Immature natural killer cell (primary cell): ENCODE data around the gene BUD31. TPM values are rescaled to one million over a fixed set of nuclear protein-coding genes. Genes with fewer than 3 reads are reported as not detected.

Experiments used
- DNase-seq, 3 donors: peaks; one replicate each; pipeline ENCODE4 v3.0.0; 2022; ENCODE audit warnings: mixed read lengths in 1 of 3
- H3K27ac Mint-ChIP-seq, 6 donors: one replicate each; pipeline ENCODE4 v1.8.0; 2020; ENCODE audit warnings: mixed read lengths in 6 of 6, mild to moderate bottlenecking in 5 of 6, inconsistent platforms in 4 of 6, moderate library complexity in 3 of 6
- H3K27me3 Mint-ChIP-seq, 3 donors: one replicate each; pipeline ENCODE4 v1.8.0; 2020 to 2021; ENCODE audit warnings: low read depth in 3 of 3, mild to moderate bottlenecking in 3 of 3, mixed read lengths in 3 of 3, moderate library complexity in 3 of 3, inconsistent platforms in 1 of 3
- H3K36me3 Mint-ChIP-seq, 3 donors: one replicate each; pipeline ENCODE4 v1.8.0; 2020; ENCODE audit warnings: mixed read lengths in 3 of 3, inconsistent platforms in 2 of 3, mild to moderate bottlenecking in 2 of 3
- H3K4me1 Mint-ChIP-seq, 2 donors: one replicate each; pipeline ENCODE4 v1.8.0; 2020; ENCODE audit warnings: inconsistent platforms in 2 of 2, mild to moderate bottlenecking in 2 of 2, mixed read lengths in 2 of 2, moderate library complexity in 1 of 2
- H3K4me3 Mint-ChIP-seq, 5 donors: one replicate each; pipeline ENCODE4 v1.8.0; 2020; ENCODE audit warnings: mild to moderate bottlenecking in 5 of 5, mixed read lengths in 5 of 5, inconsistent platforms in 3 of 5, moderate library complexity in 3 of 5
- H3K9me3 Mint-ChIP-seq, 6 donors: one replicate each; pipeline ENCODE4 v1.8.0; 2020; ENCODE audit warnings: mild to moderate bottlenecking in 6 of 6, mixed read lengths in 6 of 6, inconsistent platforms in 4 of 6, moderate library complexity in 3 of 6
- polyA plus RNA-seq, 3 donors: library from polyadenylated mRNA; unstranded; fragments of 300-500 nt; fragmentation: Illumina TruSeq; gene quantifications; one replicate each; pipeline ENCODE4 v1.2.3, GENCODE V29; 2021

The BUD31 gene
- polyA plus RNA-seq, 3 donors from 2014 or later = 265 to 362 (median 279) TPM

DNA sequence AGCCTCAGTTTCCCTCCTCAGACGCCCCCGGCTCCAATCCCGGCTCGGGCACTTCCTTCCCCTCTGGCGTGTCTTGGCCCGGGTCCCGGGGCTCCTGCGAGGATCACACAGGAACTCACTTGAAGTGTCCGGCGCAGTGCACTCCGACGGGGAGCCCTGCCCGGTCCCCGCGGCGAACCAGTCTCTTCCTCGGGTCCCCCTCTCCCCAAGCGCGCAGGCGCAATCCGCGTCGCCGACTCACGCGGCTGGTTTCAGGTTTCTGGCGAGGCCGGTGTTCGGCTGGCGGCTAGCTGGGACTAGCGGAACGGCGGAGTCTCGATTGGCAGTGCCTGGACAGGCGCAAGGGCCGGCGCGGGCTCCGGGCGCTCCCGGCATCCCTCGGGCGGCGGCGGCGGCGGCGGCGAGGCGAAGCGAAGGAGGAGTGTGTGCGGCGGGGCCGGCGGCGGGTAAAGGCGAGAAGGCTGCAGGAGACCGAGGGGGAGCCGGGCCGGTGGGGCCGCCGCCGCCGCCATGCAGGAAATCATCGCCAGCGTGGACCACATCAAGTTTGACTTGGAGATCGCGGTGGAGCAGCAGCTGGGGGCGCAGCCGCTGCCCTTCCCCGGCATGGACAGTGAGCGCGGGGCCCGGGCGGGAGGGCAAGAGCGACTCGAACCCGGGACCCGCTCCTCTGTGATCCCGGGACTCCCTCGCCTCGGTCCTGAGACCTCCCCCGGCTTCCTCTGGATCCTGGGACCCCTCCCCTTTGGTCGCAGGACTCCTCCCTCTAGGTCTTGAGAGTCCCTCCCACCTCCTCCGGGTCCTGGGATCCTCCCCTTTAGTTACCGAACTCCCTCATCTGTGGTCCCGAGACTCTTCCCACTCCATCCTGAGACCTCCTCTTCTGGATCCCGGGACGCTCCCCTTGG is 30.1 kb downstream of the BUD31 start, which contains the start of the genes CPSF4 and PTCD1:
Gene CPSF4, plus strand, starts transcription at position 371 of the 908 bp plus-strand sequence. Its CDS starts 140 bp downstream, at position 511.
Gene PTCD1, minus strand, starts transcription at position 226 of the 908 bp plus-strand sequence. CDS start 3,556 bp downstream, outside the sequence.
- Mint-ChIP-seq H3K27ac (peak within 1 kb of the TSS; percentile 85 to 95 (median 92)), H3K4me1 (peaks cover 23 to 43% of the 10 kb centered on the region in 2 donors), H3K36me3 (peaks cover 0 to 7% (median 4%) of the 10 kb centered on the region in 3 donors), H3K9me3 (no peaks in the 10 kb centered on the region), H3K27me3 (peaks cover 2 to 5% (median 3%) of the 10 kb centered on the region in 3 donors), H3K4me3 (peak within 1 kb of the TSS; percentile 94 to 96 (median 95))
- peak; percentile 90 to 93 (median 90) for DNase-seq

DNA sequence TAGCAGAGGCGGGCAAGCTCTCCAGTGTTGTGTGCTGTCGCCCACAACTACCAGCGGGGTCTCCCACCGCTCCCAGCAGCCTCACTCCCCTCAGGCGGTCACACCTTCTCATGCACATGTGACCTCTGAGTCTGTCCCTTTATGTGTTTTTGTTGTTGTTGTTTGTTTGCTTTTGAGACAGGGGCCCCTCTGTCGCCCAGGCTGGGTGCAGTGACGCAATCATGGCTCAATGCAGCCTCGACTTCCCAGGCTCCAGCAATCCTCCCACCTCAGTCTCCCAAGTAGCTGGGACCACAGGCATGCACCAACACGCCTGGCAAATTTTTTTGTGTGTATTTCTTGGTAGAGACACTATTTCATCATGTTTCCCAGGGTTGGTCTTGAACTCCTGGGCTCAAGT is 31.4 kb downstream of the BUD31 start:
- Mint-ChIP-seq H3K9me3 (no peaks in the 10 kb centered on the region), H3K4me3 (peak overlapping the region; percentile 94 to 96 (median 95)), H3K27ac (peak overlapping the region; percentile 21 to 95 (median 85)), H3K36me3 (peaks cover 0 to 11% (median 4%) of the 10 kb centered on the region in 3 donors), H3K27me3 (peaks cover 2 to 5% (median 3%) of the 10 kb centered on the region in 3 donors), H3K4me1 (peaks cover 23 to 43% of the 10 kb centered on the region in 2 donors)
- no peak for DNase-seq

DNA sequence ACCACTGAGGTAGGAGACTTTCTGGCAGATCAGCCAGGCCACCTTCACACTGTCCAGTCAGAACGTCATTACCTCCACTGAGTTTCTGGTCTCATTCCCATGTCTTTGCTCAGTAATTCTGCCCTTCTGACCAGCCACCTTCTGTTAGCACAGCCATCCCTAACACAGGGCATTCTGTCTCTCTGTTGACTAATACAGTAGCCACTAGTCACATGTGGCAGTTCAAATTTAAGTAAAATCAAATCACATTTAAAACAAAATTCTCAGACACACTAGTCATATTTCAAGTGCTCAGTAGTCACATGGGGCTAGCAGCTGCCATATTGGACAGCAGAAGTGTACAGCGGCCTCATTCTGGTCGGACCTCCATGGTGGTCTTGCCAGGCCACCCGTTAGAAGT is 37.3 kb downstream of the BUD31 start:
- peak overlapping the region in 2 of 6 donors; percentile 62 to 69 for H3K27ac Mint-ChIP-seq
- H3K27me3 Mint-ChIP-seq = peaks cover 0 to 5% (median 0%) of the 10 kb centered on the region in 3 donors
- peaks cover 2 to 14% of the 10 kb centered on the region in 2 donors for H3K4me1 Mint-ChIP-seq
- H3K9me3 Mint-ChIP-seq = peaks cover 0 to 2% (median 0%) of the 10 kb centered on the region in 6 donors
- DNase-seq = no peak
- peaks cover 0 to 19% (median 4%) of the 10 kb centered on the region in 3 donors for H3K36me3 Mint-ChIP-seq
- H3K4me3 Mint-ChIP-seq = no peak overlapping the region

DNA sequence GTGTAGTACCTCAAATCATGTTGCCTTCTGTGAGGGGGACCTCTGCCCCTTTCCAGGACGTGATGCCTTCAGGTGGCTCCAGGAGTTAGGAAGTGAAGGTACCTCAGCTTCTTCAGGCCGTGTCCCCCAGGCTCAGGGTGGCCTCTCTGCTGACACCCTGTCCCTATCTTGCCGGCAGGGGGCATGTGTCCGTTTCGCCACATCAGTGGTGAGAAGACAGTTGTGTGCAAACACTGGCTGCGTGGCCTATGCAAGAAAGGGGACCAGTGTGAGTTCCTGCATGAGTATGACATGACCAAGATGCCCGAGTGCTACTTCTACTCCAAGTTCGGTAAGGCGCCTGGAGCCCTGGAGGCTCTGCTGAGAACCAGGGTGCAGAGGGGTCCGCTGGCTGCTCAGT is 39.2 kb downstream of the BUD31 start:
- peaks cover 0 to 4% of the 10 kb centered on the region in 2 donors for H3K4me1 Mint-ChIP-seq
- peaks cover 0 to 2% (median 0%) of the 10 kb centered on the region in 6 donors for H3K9me3 Mint-ChIP-seq
- H3K27ac Mint-ChIP-seq = no peak overlapping the region

DNA sequence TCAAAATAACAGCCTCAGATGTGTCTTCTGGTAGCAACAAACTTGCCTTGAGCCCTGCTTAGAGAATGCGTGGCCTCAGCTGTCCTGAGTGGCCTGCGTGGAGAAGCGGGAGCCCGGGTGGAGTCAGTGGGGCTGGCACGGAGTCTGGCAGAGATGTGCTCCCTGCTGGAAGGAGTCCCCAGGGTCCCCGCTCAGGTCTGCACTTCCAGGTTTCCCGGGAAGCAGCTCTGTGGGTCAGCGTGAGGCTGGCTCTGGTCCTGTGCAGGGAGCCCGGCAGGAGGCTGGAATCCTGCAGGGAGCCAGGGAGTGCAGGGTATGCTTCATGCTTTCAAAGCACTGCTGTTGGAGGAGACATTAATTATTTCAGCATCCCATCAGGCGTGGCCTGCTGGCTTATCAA is 40.1 kb downstream of the BUD31 start:
- Mint-ChIP-seq H3K36me3 (peaks cover 0 to 14% (median 0%) of the 10 kb centered on the region in 3 donors), H3K27ac (no peak overlapping the region), H3K27me3 (peaks cover 0 to 5% (median 2%) of the 10 kb centered on the region in 3 donors), H3K4me3 (no peak overlapping the region), H3K9me3 (peaks cover 0 to 2% (median 0%) of the 10 kb centered on the region in 6 donors), H3K4me1 (no peaks in the 10 kb centered on the region)
- DNase-seq = no peak

More for the DNA sequence above, 39.2 kb downstream of the BUD31 start:
- DNase-seq = no peak
- Mint-ChIP-seq H3K4me3 (no peak overlapping the region), H3K27me3 (peaks cover 0 to 5% (median 1%) of the 10 kb centered on the region in 3 donors), H3K36me3 (peaks cover 0 to 17% (median 3%) of the 10 kb centered on the region in 3 donors)

DNA sequence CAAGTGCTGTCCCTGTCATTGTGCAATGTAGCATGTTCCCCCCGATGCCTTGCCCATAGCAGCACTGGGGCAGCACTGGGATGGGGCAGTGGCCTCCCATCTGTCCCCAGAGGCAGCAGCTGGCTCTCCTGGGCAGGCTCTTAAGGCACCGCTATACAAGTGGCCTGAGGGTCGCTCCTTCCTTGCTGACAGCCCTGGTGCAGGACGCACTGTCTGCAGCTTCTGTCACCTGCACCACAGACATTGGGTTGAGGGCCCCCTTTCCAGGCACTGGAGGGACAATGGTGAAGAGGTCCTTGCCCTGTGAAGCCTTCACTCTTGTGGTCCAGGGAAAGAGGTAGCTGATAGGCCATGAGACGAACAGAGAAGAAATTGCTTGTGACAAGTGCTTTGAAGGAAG is 40.6 kb downstream of the BUD31 start:
- DNase-seq = no peak
- Mint-ChIP-seq H3K4me1 (no peaks in the 10 kb centered on the region), H3K4me3 (no peak overlapping the region), H3K9me3 (peaks cover 0 to 2% (median 0%) of the 10 kb centered on the region in 6 donors), H3K27me3 (peaks cover 0 to 5% (median 2%) of the 10 kb centered on the region in 3 donors), H3K36me3 (peaks cover 0 to 17% (median 0%) of the 10 kb centered on the region in 3 donors), H3K27ac (peak overlapping the region in 2 of 6 donors; percentile 43 to 80)

DNA sequence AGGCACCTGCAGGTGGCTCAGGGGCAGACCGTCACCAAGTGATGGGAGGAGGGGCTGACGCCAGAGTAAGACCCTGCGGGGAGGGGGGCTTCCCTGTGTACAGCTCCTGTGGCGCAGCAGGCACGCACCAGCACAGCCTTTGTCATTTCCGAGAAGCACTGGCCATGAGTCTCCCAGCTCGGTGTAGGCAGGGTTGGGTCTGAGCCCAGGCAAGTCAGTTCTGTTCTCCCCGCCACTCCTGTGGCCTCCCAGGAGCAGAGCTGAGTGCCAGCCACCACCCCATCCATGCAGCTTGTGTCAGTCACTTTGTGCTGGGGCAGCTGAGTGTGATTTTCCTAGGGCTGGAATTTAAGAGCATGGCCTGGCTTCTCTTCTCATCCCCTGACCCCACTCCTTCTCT is 43.2 kb downstream of the BUD31 start:
- peaks cover 0 to 2% (median 0%) of the 10 kb centered on the region in 6 donors for H3K9me3 Mint-ChIP-seq
- no peak for DNase-seq
- peaks cover 0 to 16% (median 0%) of the 10 kb centered on the region in 3 donors for H3K36me3 Mint-ChIP-seq
- H3K4me1 Mint-ChIP-seq = peaks cover 0 to 2% of the 10 kb centered on the region in 2 donors
- no peak overlapping the region for H3K4me3 Mint-ChIP-seq
- H3K27ac Mint-ChIP-seq = no peak overlapping the region
- H3K27me3 Mint-ChIP-seq = peaks cover 0 to 7% (median 2%) of the 10 kb centered on the region in 3 donors

DNA sequence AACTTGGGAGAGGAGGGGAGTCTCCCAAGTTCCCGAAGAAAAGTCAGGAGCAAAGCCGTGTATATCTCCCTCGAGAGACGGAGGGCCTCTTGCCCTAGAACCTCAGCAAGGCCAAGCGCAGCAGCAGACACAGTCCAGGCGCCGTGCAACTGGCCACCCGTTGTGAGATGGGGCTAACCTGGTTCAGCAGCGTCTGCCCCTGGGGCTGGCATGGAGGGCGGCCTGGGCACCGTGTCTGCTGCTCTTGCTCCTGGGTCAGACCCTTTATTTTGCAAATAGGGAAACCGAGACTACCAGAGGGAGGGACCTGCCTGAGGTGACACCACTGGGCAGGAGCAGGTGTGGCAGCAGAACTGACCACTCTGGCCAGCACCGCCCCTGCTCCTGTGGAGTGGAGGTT is 43.8 kb downstream of the BUD31 start:
- H3K4me1 Mint-ChIP-seq = peaks cover 0 to 2% of the 10 kb centered on the region in 2 donors
- peaks cover 0 to 7% (median 2%) of the 10 kb centered on the region in 3 donors for H3K27me3 Mint-ChIP-seq
- no peak overlapping the region for H3K27ac Mint-ChIP-seq
- H3K9me3 Mint-ChIP-seq = peaks cover 0 to 2% (median 0%) of the 10 kb centered on the region in 6 donors
- H3K36me3 Mint-ChIP-seq = peaks cover 0 to 16% (median 0%) of the 10 kb centered on the region in 3 donors
- H3K4me3 Mint-ChIP-seq = no peak overlapping the region
- no peak for DNase-seq

DNA sequence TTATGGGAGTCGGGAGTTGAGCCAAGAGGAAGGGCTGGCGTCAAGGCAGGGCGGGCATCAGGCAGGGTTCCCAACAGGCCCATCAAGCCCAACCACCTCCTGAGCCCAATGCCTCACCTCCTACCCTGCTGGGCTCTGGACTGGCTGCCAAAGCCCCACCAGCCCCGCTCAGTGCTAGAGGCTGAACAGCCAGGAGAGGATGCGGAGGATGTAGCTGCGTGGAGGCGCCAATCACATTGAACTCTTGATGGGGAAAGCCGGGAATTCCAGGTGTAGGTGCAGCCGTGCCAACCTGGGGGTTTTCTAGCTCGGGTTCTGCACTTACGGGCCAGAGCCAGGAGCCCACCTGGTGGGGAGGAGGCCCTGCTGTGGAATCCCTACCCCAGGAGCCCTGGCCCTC is 44.3 kb downstream of the BUD31 start:
- Mint-ChIP-seq H3K4me3 (no peak overlapping the region), H3K36me3 (peaks cover 0 to 20% (median 0%) of the 10 kb centered on the region in 3 donors), H3K9me3 (peaks cover 0 to 2% (median 0%) of the 10 kb centered on the region in 6 donors), H3K4me1 (peaks cover 0 to 2% of the 10 kb centered on the region in 2 donors), H3K27ac (no peak overlapping the region), H3K27me3 (peaks cover 0 to 7% (median 2%) of the 10 kb centered on the region in 3 donors)
- no peak for DNase-seq

DNA sequence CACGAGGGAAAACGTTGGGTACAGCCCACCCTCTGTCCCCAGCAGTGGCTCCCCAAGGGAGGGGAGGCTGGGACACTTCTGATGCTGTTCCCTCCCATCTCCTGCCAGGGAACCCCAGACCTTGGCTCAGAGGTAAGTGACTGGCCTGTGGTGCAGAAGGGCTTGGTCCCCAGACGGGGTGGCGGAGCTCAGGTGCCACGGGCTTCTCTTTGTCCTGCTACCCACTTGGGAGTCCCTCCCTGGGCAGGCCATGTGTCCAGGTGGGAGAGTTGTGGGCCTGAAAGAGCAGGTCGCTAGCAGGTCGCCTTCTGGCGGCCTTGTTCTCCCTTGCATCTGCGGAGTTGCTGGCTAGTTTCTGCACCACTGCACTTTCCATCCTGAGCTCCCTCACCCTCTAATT is 47.1 kb downstream of the BUD31 start:
- Mint-ChIP-seq H3K36me3 (peaks cover 0 to 17% (median 0%) of the 10 kb centered on the region in 3 donors), H3K9me3 (no peaks in the 10 kb centered on the region), H3K4me1 (peaks cover 13 to 23% of the 10 kb centered on the region in 2 donors), H3K27me3 (peaks cover 0 to 2% (median 2%) of the 10 kb centered on the region in 3 donors), H3K4me3 (no peak overlapping the region), H3K27ac (peak overlapping the region in 1 of 6 donors; percentile 58)
- DNase-seq = no peak

DNA sequence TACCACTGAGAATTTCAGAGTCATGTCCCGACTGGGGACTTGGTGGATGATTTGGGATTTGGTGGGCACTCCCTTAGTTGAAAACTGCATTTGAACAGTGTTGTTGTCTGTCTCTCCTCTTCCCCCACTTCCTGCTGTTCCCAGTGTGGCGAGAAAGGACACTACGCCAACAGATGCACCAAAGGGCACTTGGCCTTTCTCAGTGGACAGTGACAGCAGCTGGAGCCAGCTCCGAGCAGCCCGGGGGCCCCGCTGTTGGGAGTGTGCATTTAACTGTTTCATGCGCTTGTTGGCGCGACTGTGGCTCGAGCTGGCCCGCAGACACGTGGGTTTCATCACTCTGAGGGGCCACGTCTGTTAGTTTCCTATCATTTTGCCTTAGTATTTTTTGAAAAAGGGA is 47.5 kb downstream of the BUD31 start:
- H3K9me3 Mint-ChIP-seq = no peaks in the 10 kb centered on the region
- H3K36me3 Mint-ChIP-seq = peaks cover 0 to 14% (median 0%) of the 10 kb centered on the region in 3 donors
- peaks cover 0 to 2% (median 2%) of the 10 kb centered on the region in 3 donors for H3K27me3 Mint-ChIP-seq
- DNase-seq = no peak
- H3K4me1 Mint-ChIP-seq = peaks cover 13 to 27% of the 10 kb centered on the region in 2 donors
- H3K4me3 Mint-ChIP-seq = no peak overlapping the region
- peak overlapping the region in 1 of 6 donors; percentile 58 for H3K27ac Mint-ChIP-seq

DNA sequence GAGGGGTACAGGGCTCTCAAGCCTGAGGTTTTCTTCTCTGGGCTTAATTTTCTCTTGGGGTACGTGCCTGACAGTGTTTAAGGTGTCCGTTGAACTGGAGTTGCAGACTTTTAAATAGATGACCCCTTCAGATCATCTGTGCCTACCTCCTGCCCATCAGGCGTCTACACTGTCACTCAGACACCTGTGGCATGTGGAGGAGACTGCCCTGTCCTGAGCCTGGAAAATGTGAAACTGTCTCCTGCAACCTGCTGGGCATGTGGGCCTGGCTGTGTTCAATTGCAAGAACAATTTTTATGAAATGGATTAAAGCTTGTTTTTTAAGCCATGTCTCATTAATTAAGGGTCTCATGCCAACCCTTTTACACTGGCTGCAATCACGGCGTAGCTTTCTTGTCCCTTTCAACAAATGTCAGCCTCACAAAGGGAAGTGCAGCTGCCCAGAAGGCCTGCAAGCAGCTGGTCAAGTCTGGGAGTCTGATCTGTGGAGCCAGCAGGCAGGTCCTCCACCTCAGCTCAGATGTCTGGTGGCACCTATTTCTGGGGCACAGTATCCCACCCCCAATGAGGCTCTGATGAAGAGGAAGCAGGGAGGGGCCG is 48.4 kb downstream of the BUD31 start:
- H3K4me3 Mint-ChIP-seq = no peak overlapping the region
- H3K27me3 Mint-ChIP-seq = peaks cover 0 to 2% (median 2%) of the 10 kb centered on the region in 3 donors
- H3K27ac Mint-ChIP-seq = no peak overlapping the region
- H3K36me3 Mint-ChIP-seq = peaks cover 0 to 14% (median 0%) of the 10 kb centered on the region in 3 donors
- no peaks in the 10 kb centered on the region for H3K9me3 Mint-ChIP-seq
- DNase-seq = no peak
- peaks cover 13 to 28% of the 10 kb centered on the region in 2 donors for H3K4me1 Mint-ChIP-seq
